ENCODE measurements around the gene PEX16.
"Not testable (repeated sequence)": the region's sequence is repeated elsewhere in the genome, so short reads cannot be mapped to it uniquely, and the experiment has no call there.

Gene PEX16

GRCh38 chr11:45917286-45917622 is 423 bp downstream of the PEX16 start:
- no CpG with 5 or more reads among the region's 16 CpGs for WGBS (ENCODE audit: insufficient coverage, insufficient read length)
- no peaks in the 10 kb centered on the region for H3K9me3 ChIP-seq (ENCODE audit: control insufficient read depth, insufficient read depth, low read length)
- peaks cover 11% of the 10 kb centered on the region for H3K4me1 ChIP-seq (ENCODE audit: control insufficient read depth, insufficient read depth, low read length)
- DNase-seq (ENCODE audit: low read depth, low spot score): no peak
- no peak overlapping the region for H3K27ac ChIP-seq (ENCODE audit: low read length)
- peak overlapping the region; percentile 80; the same call in 1 of the 2 replicates for H3K4me3 ChIP-seq (ENCODE audit: low read length)
- H3K27me3 ChIP-seq (ENCODE audit: control insufficient read depth, insufficient read depth, low read length): no peaks in the 10 kb centered on the region
- H3K36me3 ChIP-seq (ENCODE audit: control insufficient read depth, insufficient read depth, low read length): peaks cover 13% of the 10 kb centered on the region

- DNase-seq (ENCODE audit: low read depth, low spot score): no peak
- Histone ChIP-seq H3K9me3 (ENCODE audit: control insufficient read depth, insufficient read depth, low read length) (no peaks in the 10 kb centered on the region), H3K27me3 (ENCODE audit: control insufficient read depth, insufficient read depth, low read length) (no peaks in the 10 kb centered on the region), H3K4me1 (ENCODE audit: control insufficient read depth, insufficient read depth, low read length) (peaks cover 4% of the 10 kb centered on the region), H3K36me3 (ENCODE audit: control insufficient read depth, insufficient read depth, low read length) (peaks cover 13% of the 10 kb centered on the region), H3K27ac (ENCODE audit: low read length) (no peak overlapping the region), H3K4me3 (ENCODE audit: low read length) (no peak overlapping the region)
- WGBS (ENCODE audit: insufficient coverage, insufficient read length): no CpG with 5 or more reads among the region's 13 CpGs
Observed at GRCh38 chr11:45915446-45915845, 2.2 kb downstream of the PEX16 start.

GRCh38 chr11:45913942-45914635 is 3.6 kb downstream of the PEX16 start:
- Histone ChIP-seq H3K27ac (ENCODE audit: low read length) (no peak overlapping the region), H3K36me3 (ENCODE audit: control insufficient read depth, insufficient read depth, low read length) (peaks cover 18% of the 10 kb centered on the region), H3K27me3 (ENCODE audit: control insufficient read depth, insufficient read depth, low read length) (no peaks in the 10 kb centered on the region), H3K4me3 (ENCODE audit: low read length) (no peak overlapping the region), H3K4me1 (ENCODE audit: control insufficient read depth, insufficient read depth, low read length) (peaks cover 1% of the 10 kb centered on the region; the same call in 1 of the 2 replicates), H3K9me3 (ENCODE audit: control insufficient read depth, insufficient read depth, low read length) (no peaks in the 10 kb centered on the region)
- no CpG with 5 or more reads among the region's 22 CpGs for WGBS (ENCODE audit: insufficient coverage, insufficient read length)
- no peak for DNase-seq (ENCODE audit: low read depth, low spot score)

DNA sequence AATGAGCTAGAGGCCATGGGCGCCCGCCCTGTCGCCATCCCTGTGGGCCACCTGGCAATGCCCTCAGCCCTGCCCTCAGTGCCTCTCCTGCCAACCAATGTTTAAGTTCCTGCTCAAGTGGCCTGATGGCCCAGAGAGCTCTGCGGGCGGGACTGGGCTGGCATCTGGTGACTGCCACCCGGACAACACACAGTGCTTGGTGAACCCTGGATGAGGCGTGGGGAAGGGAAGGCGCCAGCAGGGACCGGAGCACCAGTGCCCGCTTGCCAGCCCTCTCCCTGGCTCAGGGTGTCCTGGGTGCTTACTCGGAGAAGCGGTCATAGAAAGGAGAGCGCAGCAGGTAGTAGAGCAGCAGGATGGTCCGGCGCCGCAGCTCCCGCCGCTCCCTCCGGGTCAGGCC is 4.2 kb downstream of the PEX16 start:
- no peak overlapping the region for H3K27ac ChIP-seq (ENCODE audit: low read length)
- H3K27me3 ChIP-seq (ENCODE audit: control insufficient read depth, insufficient read depth, low read length): no peaks in the 10 kb centered on the region
- no peak for DNase-seq (ENCODE audit: low read depth, low spot score)
- H3K4me1 ChIP-seq (ENCODE audit: control insufficient read depth, insufficient read depth, low read length): peaks cover 1% of the 10 kb centered on the region; the same call in 1 of the 2 replicates
- no peak overlapping the region for H3K4me3 ChIP-seq (ENCODE audit: low read length)
- no CpG with 5 or more reads among the region's 19 CpGs for WGBS (ENCODE audit: insufficient coverage, insufficient read length)
- peaks cover 18% of the 10 kb centered on the region for H3K36me3 ChIP-seq (ENCODE audit: control insufficient read depth, insufficient read depth, low read length)
- no peaks in the 10 kb centered on the region for H3K9me3 ChIP-seq (ENCODE audit: control insufficient read depth, insufficient read depth, low read length)

GRCh38 chr11:45910623-45911022 is 7.1 kb downstream of the PEX16 start:
- Histone ChIP-seq H3K9me3 (ENCODE audit: control insufficient read depth, insufficient read depth, low read length) (no peaks in the 10 kb centered on the region), H3K27ac (ENCODE audit: low read length) (no peak overlapping the region), H3K27me3 (ENCODE audit: control insufficient read depth, insufficient read depth, low read length) (no peaks in the 10 kb centered on the region), H3K36me3 (ENCODE audit: control insufficient read depth, insufficient read depth, low read length) (peaks cover 18% of the 10 kb centered on the region), H3K4me3 (ENCODE audit: low read length) (no peak overlapping the region), H3K4me1 (ENCODE audit: control insufficient read depth, insufficient read depth, low read length) (no peaks in the 10 kb centered on the region)
- WGBS (ENCODE audit: insufficient coverage, insufficient read length): no CpG with 5 or more reads among the region's 9 CpGs
- no peak for DNase-seq (ENCODE audit: low read depth, low spot score)

- WGBS (ENCODE audit: insufficient coverage, insufficient read length): no CpG with 5 or more reads among the region's 32 CpGs
- peaks cover 18% of the 10 kb centered on the region for H3K36me3 ChIP-seq (ENCODE audit: control insufficient read depth, insufficient read depth, low read length)
Observed at GRCh38 chr11:45909594-45910475, 7.8 kb downstream of the PEX16 start.

DNA sequence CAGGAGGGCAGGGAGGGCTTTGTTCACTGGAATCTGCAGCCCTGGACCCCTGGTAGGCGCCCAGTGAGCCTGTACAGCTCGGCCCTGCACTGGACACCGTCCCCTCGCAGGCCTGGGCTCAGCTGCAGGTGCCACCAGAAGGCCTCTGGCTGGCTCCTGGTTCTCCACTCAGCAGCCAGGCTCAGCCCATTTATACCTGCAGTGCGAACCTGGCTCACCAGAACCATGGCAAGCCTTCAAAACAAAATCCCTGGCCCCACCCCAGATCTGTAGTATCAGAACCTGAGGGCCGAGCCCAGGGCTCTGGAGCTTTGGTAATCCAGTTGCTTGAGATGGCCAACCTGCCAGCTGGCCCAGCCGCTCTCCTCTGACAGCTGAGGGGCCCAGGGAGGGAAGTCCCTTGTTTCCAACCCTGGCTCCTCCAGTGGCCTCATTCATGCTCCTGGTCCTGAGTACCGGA is 9.7 kb downstream of the PEX16 start:
- no CpG with 5 or more reads among the region's 8 CpGs for WGBS (ENCODE audit: insufficient coverage, insufficient read length)
- H3K36me3 ChIP-seq (ENCODE audit: control insufficient read depth, insufficient read depth, low read length): peaks cover 17% of the 10 kb centered on the region
- no peak overlapping the region for H3K4me3 ChIP-seq (ENCODE audit: low read length)
- H3K27me3 ChIP-seq (ENCODE audit: control insufficient read depth, insufficient read depth, low read length): no peaks in the 10 kb centered on the region
- DNase-seq (ENCODE audit: low read depth, low spot score): no peak
- no peaks in the 10 kb centered on the region for H3K9me3 ChIP-seq (ENCODE audit: control insufficient read depth, insufficient read depth, low read length)
- H3K27ac ChIP-seq (ENCODE audit: low read length): no peak overlapping the region
- no peaks in the 10 kb centered on the region for H3K4me1 ChIP-seq (ENCODE audit: control insufficient read depth, insufficient read depth, low read length)

More at GRCh38 chr11:45909594-45910475, 7.8 kb downstream of the PEX16 start:
- H3K27me3 ChIP-seq (ENCODE audit: control insufficient read depth, insufficient read depth, low read length): no peaks in the 10 kb centered on the region
- H3K27ac ChIP-seq (ENCODE audit: low read length): no peak overlapping the region
- H3K4me3 ChIP-seq (ENCODE audit: low read length): no peak overlapping the region
- H3K9me3 ChIP-seq (ENCODE audit: control insufficient read depth, insufficient read depth, low read length): no peaks in the 10 kb centered on the region
- H3K4me1 ChIP-seq (ENCODE audit: control insufficient read depth, insufficient read depth, low read length): no peaks in the 10 kb centered on the region
- no peak for DNase-seq (ENCODE audit: low read depth, low spot score)

- WGBS (ENCODE audit: insufficient coverage, insufficient read length): no CpG with 5 or more reads among the region's 18 CpGs
- Histone ChIP-seq H3K4me1 (ENCODE audit: control insufficient read depth, insufficient read depth, low read length) (no peaks in the 10 kb centered on the region), H3K27ac (ENCODE audit: low read length) (no peak within 1 kb of the TSS), H3K4me3 (ENCODE audit: low read length) (no peak within 1 kb of the TSS), H3K9me3 (ENCODE audit: control insufficient read depth, insufficient read depth, low read length) (no peaks in the 10 kb centered on the region), H3K27me3 (ENCODE audit: control insufficient read depth, insufficient read depth, low read length) (no peaks in the 10 kb centered on the region), H3K36me3 (ENCODE audit: control insufficient read depth, insufficient read depth, low read length) (peaks cover 17% of the 10 kb centered on the region)
- no peak for DNase-seq (ENCODE audit: low read depth, low spot score)
Observed at GRCh38 chr11:45906965-45907611, 10.6 kb downstream of the PEX16 start, which contains the start of gene FREY1. Gene FREY1 (minus strand): TSS chr11:45907271. CDS start chr11:45907245, 26 bp downstream.

GRCh38 chr11:45906096-45906682 is 11.5 kb downstream of the PEX16 start:
- H3K9me3 ChIP-seq (ENCODE audit: control insufficient read depth, insufficient read depth, low read length): no peaks in the 10 kb centered on the region
- no peak for DNase-seq (ENCODE audit: low read depth, low spot score)
- peaks cover 17% of the 10 kb centered on the region for H3K36me3 ChIP-seq (ENCODE audit: control insufficient read depth, insufficient read depth, low read length)
- no peak overlapping the region for H3K27ac ChIP-seq (ENCODE audit: low read length)
- no peak overlapping the region for H3K4me3 ChIP-seq (ENCODE audit: low read length)
- no CpG with 5 or more reads among the region's 19 CpGs for WGBS (ENCODE audit: insufficient coverage, insufficient read length)
- H3K27me3 ChIP-seq (ENCODE audit: control insufficient read depth, insufficient read depth, low read length): no peaks in the 10 kb centered on the region
- H3K4me1 ChIP-seq (ENCODE audit: control insufficient read depth, insufficient read depth, low read length): no peaks in the 10 kb centered on the region

GRCh38 chr11:45905576-45905975 is 12.1 kb downstream of the PEX16 start:
- DNase-seq (ENCODE audit: low read depth, low spot score); H3K9me3 ChIP-seq (ENCODE audit: control insufficient read depth, insufficient read depth, low read length); H3K4me1 ChIP-seq (ENCODE audit: control insufficient read depth, insufficient read depth, low read length); H3K27ac ChIP-seq (ENCODE audit: low read length); H3K27me3 ChIP-seq (ENCODE audit: control insufficient read depth, insufficient read depth, low read length); H3K4me3 ChIP-seq (ENCODE audit: low read length): not testable (repeated sequence)
- H3K36me3 ChIP-seq (ENCODE audit: control insufficient read depth, insufficient read depth, low read length): peaks cover 17% of the 10 kb centered on the region
- WGBS (ENCODE audit: insufficient coverage, insufficient read length): no CpG with 5 or more reads among the region's 6 CpGs

Measured in iPS DF 6.9 (cell line).